Keratinocyte (primary cell): ENCODE measurements around the gene PTPN14. TPM values are rescaled to one million over a fixed set of nuclear protein-coding genes. Genes with fewer than 3 reads are reported as not detected.

Experiments used
- DNase-seq: peaks from one replicate; pipeline ENCODE4 v3.0.0-alpha.2; 2011; ENCODE audit warnings: low read depth, missing footprints, low spot score
- FAIRE-seq: peaks from 2 replicates; lab custom pipeline; 2011; peaks lifted over from hg19 to GRCh38; lab: Jason Lieb, UNC
- H2AFZ ChIP-seq: 2 replicates; pipeline ENCODE4 v1.6.0; 2012; ENCODE audit warnings: low read length, control low read depth, inconsistent platforms; ENCODE audit not compliant: control insufficient read depth
- H3K27ac ChIP-seq: 2 replicates; pipeline ENCODE4 v1.5.1; 2011; ENCODE audit warnings: low read length; ENCODE audit not compliant: control insufficient read depth, insufficient read depth
- H3K27me3 ChIP-seq: 3 replicates; pipeline ENCODE4 v1.6.0; 2011; ENCODE audit warnings: low read length; ENCODE audit not compliant: control insufficient read depth, insufficient read depth; ENCODE audit errors: extremely low read depth
- H3K36me3 ChIP-seq, 2 experiments: 2 replicates in 1 of 2; 3 replicates in 1 of 2; pipeline ENCODE4 v1.5.1; 2011; ENCODE audit warnings: low read length in 2 of 2, mild to moderate bottlenecking in 1 of 2; ENCODE audit not compliant: control insufficient read depth in 2 of 2, insufficient read depth in 2 of 2; ENCODE audit errors: extremely low read depth in 1 of 2
- H3K4me1 ChIP-seq: 3 replicates; pipeline ENCODE4 v1.5.1; 2011; ENCODE audit warnings: low read length; ENCODE audit not compliant: control insufficient read depth, insufficient read depth; ENCODE audit errors: extremely low read depth
- H3K4me2 ChIP-seq: 3 replicates; pipeline ENCODE4 v1.6.0; 2011; ENCODE audit warnings: low read depth, low read length; ENCODE audit not compliant: control insufficient read depth, insufficient read depth; ENCODE audit errors: extremely low read depth
- H3K4me3 ChIP-seq, 3 experiments: fragments of 200-600 bp in 1 of 3; sonication (generic) in 1 of 3; 2 replicates in 2 of 3; 3 replicates in 1 of 3; pipeline ENCODE4 v1.5.1; 2011 to 2016; ENCODE audit warnings: low read length in 3 of 3, mild to moderate bottlenecking in 3 of 3, control low read depth in 2 of 3, inconsistent platforms in 1 of 3, low read depth in 1 of 3, mixed read lengths in 1 of 3, mixed run types in 1 of 3, moderate library complexity in 1 of 3; ENCODE audit not compliant: control insufficient read depth in 2 of 3, insufficient read depth in 2 of 3; ENCODE audit errors: extremely low read depth in 1 of 3
- H3K79me2 ChIP-seq: 2 replicates; pipeline ENCODE4 v1.6.0; 2012; ENCODE audit warnings: low read length; ENCODE audit not compliant: control insufficient read depth, insufficient read depth
- H3K9ac ChIP-seq: 3 replicates; pipeline ENCODE4 v1.6.0; 2011; ENCODE audit warnings: low read length; ENCODE audit not compliant: control insufficient read depth, insufficient read depth; ENCODE audit errors: extremely low read depth
- H3K9me1 ChIP-seq: 3 replicates; pipeline ENCODE4 v1.6.0; 2011; ENCODE audit warnings: low read length; ENCODE audit not compliant: control insufficient read depth, insufficient read depth; ENCODE audit errors: extremely low read depth
- H3K9me3 ChIP-seq: 2 replicates; pipeline ENCODE4 v1.5.1; 2012; ENCODE audit warnings: low read depth, low read length; ENCODE audit not compliant: control insufficient read depth
- H4K20me1 ChIP-seq: 3 replicates; pipeline ENCODE4 v1.6.0; 2011; ENCODE audit warnings: low read length; ENCODE audit not compliant: control insufficient read depth, insufficient read depth; ENCODE audit errors: extremely low read depth
- CTCF ChIP-seq, 3 experiments: IDR thresholded peaks in 1 of 3; conservative IDR thresholded peaks in 1 of 3; optimal IDR thresholded peaks in 1 of 3; 2 replicates in 2 of 3; 3 replicates in 1 of 3; pipeline versions ENCODE3 to v1.5.1; 2011; ENCODE audit warnings: low read length in 3 of 3, mild to moderate bottlenecking in 3 of 3, moderate library complexity in 2 of 3, control low read depth in 1 of 3, inconsistent platforms in 1 of 3; ENCODE audit not compliant: insufficient read depth in 2 of 3; ENCODE audit errors: extremely low read depth in 1 of 3
- EZH2 ChIP-seq: IDR thresholded peaks from one replicate; pipeline ENCODE4 v1.6.1; 2012; ENCODE audit warnings: inconsistent platforms, mild to moderate bottlenecking, low read length, moderate library complexity
- dilution Hi-C: fragments of 300-500 bp; cut with MboI; formaldehyde crosslinking; loops from one replicate; pipeline ENCODE4 v1.7.0; 2020; ENCODE audit warnings: low sequenced_read_pairs; ENCODE audit not compliant: extremely low pct_ligation_motif_present
- polyA plus RNA-seq, 5 experiments: library from polyadenylated mRNA; depleted of rRNA in 3 of 5; stranded (reverse) in 3 of 5; stranded (forward) in 1 of 5; unstranded in 1 of 5; fragments of >200 nt; gene quantifications; 1 replicate in 1 of 5; 2 replicates in 3 of 5; 3 replicates in 1 of 5; pipeline versions ENCODE4 v1.2.1 to v1.2.3, GENCODE V29; 2011 to 2012; ENCODE audit warnings: missing spikeins in 2 of 5, low read depth in 1 of 5, low replicate concordance in 1 of 5

The PTPN14 gene
- polyA plus RNA-seq, 1 donor (not counting 4 experiments of a cell fraction or from before 2014, with no cell fraction given) = 29.9 TPM

- FAIRE-seq = no peak
- Histone ChIP-seq H3K9ac (no peak overlapping the region), H3K27ac (no peak overlapping the region), H3K4me3 (no peak overlapping the region), H3K4me1 (peaks cover 45% of the 10 kb centered on the region), H3K4me2 (no peak overlapping the region), H3K9me3 (no peaks in the 10 kb centered on the region), H4K20me1 (no peaks in the 10 kb centered on the region), H2AFZ (no peak overlapping the region), H3K36me3 (peaks cover 0 to 4% of the 10 kb centered on the region in 2 experiments), H3K9me1 (no peaks in the 10 kb centered on the region), H3K79me2 (peaks cover 57% of the 10 kb centered on the region), H3K27me3 (no peaks in the 10 kb centered on the region)
- TF ChIP-seq EZH2 = no peak
- TF ChIP-seq CTCF (optimal IDR thresholded peaks at IDR 0.05 in 1 of 3, IDR thresholded peaks at IDR 0.05 in 1 of 3, conservative IDR thresholded peaks at IDR 0.05 in 1 of 3; ENCODE audit: extremely low read depth in 1 of 3, insufficient read depth in 2 of 3, low read length in 3 of 3) = no peak
- dilution Hi-C loops = no loop called here
- DNase-seq = no peak
Measured at GRCh38 chr1:214438075-214438474, 113.3 kb downstream of the PTPN14 start.

- H3K4me2 ChIP-seq = no peak overlapping the region
- peaks cover 27% of the 10 kb centered on the region for H3K4me1 ChIP-seq
- H4K20me1 ChIP-seq = no peaks in the 10 kb centered on the region
- no peaks in the 10 kb centered on the region for H3K9me1 ChIP-seq
- TF ChIP-seq CTCF (optimal IDR thresholded peaks at IDR 0.05 in 1 of 3, IDR thresholded peaks at IDR 0.05 in 1 of 3, conservative IDR thresholded peaks at IDR 0.05 in 1 of 3; ENCODE audit: extremely low read depth in 1 of 3, insufficient read depth in 2 of 3, low read length in 3 of 3) (no peak), EZH2 (no peak)
- no peaks in the 10 kb centered on the region for H3K9me3 ChIP-seq
- no peak overlapping the region for H3K9ac ChIP-seq
- H3K36me3 ChIP-seq = peaks cover 0 to 3% of the 10 kb centered on the region in 2 experiments
- H3K79me2 ChIP-seq = peaks cover 66% of the 10 kb centered on the region
- DNase-seq (no peak), FAIRE-seq (no peak)
- no peak overlapping the region for H2AFZ ChIP-seq
- H3K27me3 ChIP-seq = no peaks in the 10 kb centered on the region
- dilution Hi-C loops = no loop called here
- no peak overlapping the region for H3K4me3 ChIP-seq
- no peak overlapping the region for H3K27ac ChIP-seq
Measured at GRCh38 chr1:214435867-214436266, 115.5 kb downstream of the PTPN14 start.
